Calu3 (cell line): ENCODE results near the gene PDE5A. TPM values are rescaled to one million over a fixed set of nuclear protein-coding genes. Genes with fewer than 3 reads are reported as not detected.

Experiments
- BruUV-seq: library from RNA; stranded (reverse); fragments of 400-500 nt; replicated peaks from 2 replicates; lab custom pipeline; 2021; lab: Mats Ljungman, UMichigan
- CTCF ChIA-PET: fragments of 300-600 bp; sonication (Branson Sonifier 250); formaldehyde crosslinking; loops from one replicate; lab custom pipeline; 2022; ENCODE audit warnings: antibody characterized with exemption; lab: Charles Lee
- DNase-seq: peaks from one replicate; pipeline ENCODE4 v3.0.0; 2022
- H3K27ac Mint-ChIP-seq: one replicate; pipeline ENCODE4 v1.8.0; 2022; ENCODE audit warnings: mixed read lengths; ENCODE audit not compliant: unreplicated experiment
- H3K27me3 Mint-ChIP-seq: one replicate; pipeline ENCODE4 v1.8.0; 2022; ENCODE audit warnings: mixed read lengths; ENCODE audit not compliant: unreplicated experiment
- H3K36me3 Mint-ChIP-seq: one replicate; pipeline ENCODE4 v1.8.0; 2022; ENCODE audit warnings: mild to moderate bottlenecking, moderate library complexity, mixed read lengths; ENCODE audit not compliant: insufficient read depth, unreplicated experiment
- H3K4me1 Mint-ChIP-seq: one replicate; pipeline ENCODE4 v1.8.0; 2022; ENCODE audit warnings: mild to moderate bottlenecking, low read depth, mixed read lengths; ENCODE audit not compliant: unreplicated experiment
- H3K4me3 Mint-ChIP-seq: one replicate; pipeline ENCODE4 v1.8.0; 2022; ENCODE audit warnings: mild to moderate bottlenecking, low read depth, moderate library complexity, mixed read lengths; ENCODE audit not compliant: unreplicated experiment
- H3K9me3 Mint-ChIP-seq: one replicate; pipeline ENCODE4 v1.8.0; 2022; ENCODE audit warnings: low read depth, mixed read lengths; ENCODE audit not compliant: unreplicated experiment
- CTCF ChIP-seq: fragments of 200-600 bp; IDR thresholded peaks from one replicate; pipeline ENCODE4 v1.8.0; 2022; ENCODE audit warnings: antibody characterized with exemption; ENCODE audit not compliant: unreplicated experiment
- intact Hi-C: fragments of 100-400 bp; cut with micrococcal nuclease; formaldehyde crosslinking; loops from one replicate; pipeline ENCODE4 v1.10.0; 2022; ENCODE audit not compliant: unreplicated experiment
- total RNA-seq: library from RNA; stranded (reverse); gene quantifications from 2 replicates; pipeline ENCODE4 v1.2.3, GENCODE V29; 2022

PDE5A gene
- total RNA-seq, 1 experiment from 2014 or later, result 41.9 TPM

DNA sequence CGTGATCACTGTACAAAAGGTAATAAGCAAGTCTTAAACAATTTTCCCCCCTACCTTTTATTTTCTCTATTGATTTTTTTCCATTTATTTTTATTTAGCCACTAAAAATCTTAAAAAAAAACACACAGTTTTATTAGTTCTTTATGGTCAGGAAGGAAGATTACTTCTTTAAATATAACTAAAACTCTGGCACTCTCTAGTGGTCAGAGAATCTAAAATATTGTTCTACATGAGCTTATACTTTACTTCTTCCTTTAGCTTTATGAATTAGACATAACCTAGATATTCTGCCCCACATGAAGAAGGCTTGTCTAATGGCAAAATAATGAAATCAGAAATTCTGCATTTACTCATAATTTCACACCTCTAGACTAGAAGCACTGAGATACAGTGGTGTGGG, 135.2 kb downstream of the PDE5A start:
- Mint-ChIP-seq H3K36me3 (peaks cover 7% of the 10 kb centered on the region), H3K27ac (no peak overlapping the region), H3K9me3 (no peaks in the 10 kb centered on the region), H3K27me3 (no peaks in the 10 kb centered on the region), H3K4me3 (no peak overlapping the region), H3K4me1 (no peaks in the 10 kb centered on the region)
- no peak for TF ChIP-seq CTCF
- CTCF ChIA-PET, result no interaction called here
- intact Hi-C loops, result no loop called here
- DNase-seq, result no peak
- no TSS peak for BruUV-seq

DNA sequence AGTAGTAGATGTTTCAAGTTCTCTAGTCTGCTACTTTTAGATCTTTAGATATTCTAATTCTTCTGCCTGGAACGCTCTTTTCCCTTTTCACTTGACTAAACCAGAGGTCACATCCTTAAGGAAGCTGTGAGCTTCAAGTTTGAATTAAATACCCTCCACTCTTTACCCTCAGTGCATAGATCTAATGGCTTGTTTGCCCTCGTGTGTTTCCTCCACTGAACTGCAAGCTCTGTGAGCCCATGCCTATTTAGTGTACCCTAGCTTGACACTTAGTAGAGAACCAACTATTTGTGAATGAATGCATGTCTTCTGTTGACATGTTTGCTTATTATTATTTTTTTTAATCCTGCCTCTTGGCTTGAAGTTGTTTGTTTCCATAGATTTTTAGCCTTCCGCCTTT, 138.3 kb downstream of the PDE5A start:
- CTCF ChIA-PET, result no interaction called here
- H3K4me1 Mint-ChIP-seq, result no peaks in the 10 kb centered on the region
- no peak overlapping the region for H3K4me3 Mint-ChIP-seq
- no peak for DNase-seq
- H3K27ac Mint-ChIP-seq, result no peak overlapping the region
- intact Hi-C loops, result loop anchor here (2.0 kb wide), 2 partner anchors 176 to 508 kb away; no protein-coding TSS in a partner anchor
- H3K36me3 Mint-ChIP-seq, result peaks cover 7% of the 10 kb centered on the region
- no TSS peak for BruUV-seq
- H3K27me3 Mint-ChIP-seq, result no peaks in the 10 kb centered on the region
- H3K9me3 Mint-ChIP-seq, result no peaks in the 10 kb centered on the region
- no peak for TF ChIP-seq CTCF

GRCh38 chr4:119489305-119489704, 139.3 kb downstream of the PDE5A start:
- no peaks in the 10 kb centered on the region for H3K4me1 Mint-ChIP-seq
- no TSS peak for BruUV-seq
- H3K27me3 Mint-ChIP-seq, result no peaks in the 10 kb centered on the region
- peaks cover 7% of the 10 kb centered on the region for H3K36me3 Mint-ChIP-seq
- peaks cover 4% of the 10 kb centered on the region for H3K9me3 Mint-ChIP-seq
- no peak for DNase-seq
- intact Hi-C loops, result no loop called here
- CTCF ChIA-PET, result no interaction called here
- no peak overlapping the region for H3K27ac Mint-ChIP-seq
- H3K4me3 Mint-ChIP-seq, result no peak overlapping the region
- TF ChIP-seq CTCF, result no peak

DNA sequence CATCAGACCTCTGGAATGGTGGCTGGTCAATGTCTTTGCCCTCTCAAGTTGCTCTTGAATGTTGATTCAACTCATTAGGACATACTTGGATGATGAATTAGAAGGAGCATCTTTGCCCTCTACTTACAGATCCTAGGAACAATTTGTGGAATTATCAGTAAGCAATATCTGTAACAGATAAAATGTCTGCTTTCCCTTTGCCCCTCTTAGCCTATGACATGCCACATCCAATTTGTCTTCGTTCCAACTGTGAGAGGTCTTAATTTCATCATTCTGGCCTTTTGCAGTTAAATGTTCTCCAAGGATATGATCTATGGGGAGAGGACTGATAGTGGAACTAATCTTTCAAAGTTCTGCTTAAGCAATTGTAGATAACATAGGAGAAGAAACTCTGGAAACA, 148.3 kb downstream of the PDE5A start:
- Mint-ChIP-seq H3K27me3 (no peaks in the 10 kb centered on the region), H3K9me3 (peaks cover 7% of the 10 kb centered on the region), H3K4me3 (no peak overlapping the region), H3K4me1 (no peaks in the 10 kb centered on the region), H3K36me3 (peaks cover 12% of the 10 kb centered on the region), H3K27ac (no peak overlapping the region)
- no peak for DNase-seq
- CTCF ChIA-PET, result interaction anchor here (0.7 kb wide), 1 partner anchor 1286 kb away, joined by 3 read pairs; no protein-coding TSS in a partner anchor
- BruUV-seq, result no TSS peak
- intact Hi-C loops, result no loop called here
- TF ChIP-seq CTCF, result no peak
